Peyer's patch (tissue), 4 donors: ENCODE results near the gene CD48. TPM values are rescaled to one million over a fixed set of nuclear protein-coding genes. Genes with fewer than 3 reads are reported as not detected.

ENCODE experiments used
- DNase-seq, 3 donors: peaks; one replicate each; pipeline ENCODE4 v3.0.0-alpha.2; 2017 to 2019
- H3K27ac ChIP-seq, 4 donors: fragments of 200-600 bp; sonication (generic); one replicate each; pipeline ENCODE4 v1.5.1; 2016 to 2019
- H3K27me3 ChIP-seq, 2 donors: fragments of 200-600 bp; sonication (generic); one replicate each; pipeline ENCODE4 v1.5.1; 2019
- H3K36me3 ChIP-seq, 3 donors: fragments of 200-600 bp; sonication (generic); one replicate each; pipeline ENCODE4 v1.5.1; 2016 to 2019
- H3K4me1 ChIP-seq, 4 donors: fragments of 200-600 bp; sonication (generic); one replicate each; pipeline ENCODE4 v1.5.1; 2016 to 2019
- H3K4me3 ChIP-seq, 4 donors: fragments of 200-600 bp; sonication (generic); 1 replicate in 3 of 4; 2 replicates in 1 of 4; pipeline ENCODE4 v1.5.1; 2016 to 2019; ENCODE audit warnings: mild to moderate bottlenecking in 1 of 4
- H3K9me3 ChIP-seq, 4 donors: fragments of 200-600 bp; sonication (generic); one replicate each; pipeline ENCODE4 v1.5.1; 2016 to 2019; ENCODE audit warnings: mild to moderate bottlenecking in 1 of 4
- CTCF ChIP-seq, 6 experiments: fragments of 450-650 bp in 4 of 6; fragments of 200-600 bp in 2 of 6; sonication (generic) in 1 of 6; IDR thresholded peaks; one replicate each; pipeline ENCODE4 v1.5.1; 2017 to 2019; ENCODE audit warnings: antibody characterized with exemption in 6 of 6, mild to moderate bottlenecking in 3 of 6, moderate library complexity in 1 of 6
- POLR2A ChIP-seq, 2 donors: fragments of 450-650 bp; IDR thresholded peaks; one replicate each; pipeline ENCODE4 v1.5.1; 2017; ENCODE audit warnings: antibody characterized with exemption in 2 of 2, mild to moderate bottlenecking in 2 of 2, moderate library complexity in 2 of 2
- total RNA-seq, 4 donors: library from RNA; depleted of rRNA; stranded (reverse); fragments of >200 nt; gene quantifications; one replicate each; pipeline ENCODE4 v1.1.0, GENCODE V29; 2016

CD48 gene
- total RNA-seq, 4 donors from 2014 or later: 1.4 to 84.2 (median 9.9) TPM

GRCh38 chr1:160710517-160711252, 937 bp downstream of the CD48 start:
- TF ChIP-seq CTCF (IDR thresholded peaks at IDR 0.05) (no peak), POLR2A (IDR thresholded peaks at IDR 0.05) (no peak)
- peak overlapping the region; percentile 42 to 51 (median 46) for H3K4me3 ChIP-seq
- peaks cover 0 to 15% (median 5%) of the 10 kb centered on the region in 4 donors for H3K4me1 ChIP-seq
- DNase-seq: peak in 1 of 3 donors; percentile 39
- no peaks in the 10 kb centered on the region for H3K36me3 ChIP-seq
- no peaks in the 10 kb centered on the region for H3K9me3 ChIP-seq
- H3K27ac ChIP-seq: peak overlapping the region; percentile 72 to 88 (median 78)
- H3K27me3 ChIP-seq: no peaks in the 10 kb centered on the region

GRCh38 chr1:160709715-160710114, 1.9 kb downstream of the CD48 start:
- Histone ChIP-seq H3K9me3 (no peaks in the 10 kb centered on the region), H3K36me3 (no peaks in the 10 kb centered on the region), H3K27me3 (no peaks in the 10 kb centered on the region), H3K4me3 (peak overlapping the region; percentile 4 to 51 (median 46)), H3K27ac (peak overlapping the region in 3 of 4 donors; percentile 65 to 88 (median 84)), H3K4me1 (peaks cover 0 to 23% (median 7%) of the 10 kb centered on the region in 4 donors)
- DNase-seq: no peak
- TF ChIP-seq CTCF (IDR thresholded peaks at IDR 0.05): no peak

GRCh38 chr1:160708801-160709200, 2.8 kb downstream of the CD48 start:
- Histone ChIP-seq H3K27me3 (no peaks in the 10 kb centered on the region), H3K4me3 (peak overlapping the region in 1 of 4 donors; percentile 51), H3K27ac (peak overlapping the region; percentile 51 to 88 (median 70)), H3K36me3 (no peaks in the 10 kb centered on the region), H3K9me3 (no peaks in the 10 kb centered on the region), H3K4me1 (peaks cover 0 to 26% (median 7%) of the 10 kb centered on the region in 4 donors)
- peak in 1 of 3 donors; percentile 36 for DNase-seq
- TF ChIP-seq CTCF (IDR thresholded peaks at IDR 0.05) (no peak), POLR2A (IDR thresholded peaks at IDR 0.05) (no peak)

GRCh38 chr1:160708118-160708517, 3.5 kb downstream of the CD48 start:
- Histone ChIP-seq H3K4me1 (peaks cover 0 to 26% (median 7%) of the 10 kb centered on the region in 4 donors), H3K27ac (peak overlapping the region; percentile 51 to 88 (median 70)), H3K4me3 (peak overlapping the region in 3 of 4 donors; percentile 3 to 51 (median 5)), H3K9me3 (no peaks in the 10 kb centered on the region), H3K36me3 (no peaks in the 10 kb centered on the region), H3K27me3 (no peaks in the 10 kb centered on the region)
- no peak for DNase-seq
- TF ChIP-seq CTCF (IDR thresholded peaks at IDR 0.05) (no peak), POLR2A (IDR thresholded peaks at IDR 0.05) (no peak)

GRCh38 chr1:160707236-160708064, 4.2 kb downstream of the CD48 start:
- Histone ChIP-seq H3K36me3 (no peaks in the 10 kb centered on the region), H3K27me3 (no peaks in the 10 kb centered on the region), H3K4me1 (peaks cover 0 to 21% (median 6%) of the 10 kb centered on the region in 4 donors), H3K27ac (peak overlapping the region; percentile 51 to 88 (median 70)), H3K4me3 (peak overlapping the region in 3 of 4 donors; percentile 3 to 51 (median 5)), H3K9me3 (no peaks in the 10 kb centered on the region)
- TF ChIP-seq POLR2A (IDR thresholded peaks at IDR 0.05): no peak
- TF ChIP-seq CTCF (IDR thresholded peaks at IDR 0.05): no peak
- DNase-seq: peak in 1 of 3 donors; percentile 39
